ENCODE data around the gene ZNF638.

DNA sequence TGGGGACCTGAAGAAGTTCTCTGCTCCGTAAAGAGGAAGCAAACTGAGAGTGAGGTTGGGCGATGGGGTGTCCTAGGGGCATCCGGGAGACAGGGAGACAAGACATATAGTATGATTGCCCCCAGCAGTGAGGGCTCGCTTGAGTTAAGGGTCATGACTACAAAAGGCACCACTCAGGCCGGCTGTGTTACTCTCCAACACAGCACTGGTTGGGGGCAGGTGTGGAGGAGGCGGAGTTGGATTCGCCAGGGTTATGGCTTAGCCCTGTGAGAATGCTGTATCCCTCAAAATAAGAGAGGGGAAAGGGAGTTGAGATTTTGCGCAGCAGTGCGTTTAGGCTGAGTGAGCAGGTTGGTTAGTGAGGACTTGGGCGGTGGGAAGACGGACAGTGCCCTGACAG is 133.8 kb downstream of the ZNF638 start:
- TF ChIP-seq, protein P1, sequence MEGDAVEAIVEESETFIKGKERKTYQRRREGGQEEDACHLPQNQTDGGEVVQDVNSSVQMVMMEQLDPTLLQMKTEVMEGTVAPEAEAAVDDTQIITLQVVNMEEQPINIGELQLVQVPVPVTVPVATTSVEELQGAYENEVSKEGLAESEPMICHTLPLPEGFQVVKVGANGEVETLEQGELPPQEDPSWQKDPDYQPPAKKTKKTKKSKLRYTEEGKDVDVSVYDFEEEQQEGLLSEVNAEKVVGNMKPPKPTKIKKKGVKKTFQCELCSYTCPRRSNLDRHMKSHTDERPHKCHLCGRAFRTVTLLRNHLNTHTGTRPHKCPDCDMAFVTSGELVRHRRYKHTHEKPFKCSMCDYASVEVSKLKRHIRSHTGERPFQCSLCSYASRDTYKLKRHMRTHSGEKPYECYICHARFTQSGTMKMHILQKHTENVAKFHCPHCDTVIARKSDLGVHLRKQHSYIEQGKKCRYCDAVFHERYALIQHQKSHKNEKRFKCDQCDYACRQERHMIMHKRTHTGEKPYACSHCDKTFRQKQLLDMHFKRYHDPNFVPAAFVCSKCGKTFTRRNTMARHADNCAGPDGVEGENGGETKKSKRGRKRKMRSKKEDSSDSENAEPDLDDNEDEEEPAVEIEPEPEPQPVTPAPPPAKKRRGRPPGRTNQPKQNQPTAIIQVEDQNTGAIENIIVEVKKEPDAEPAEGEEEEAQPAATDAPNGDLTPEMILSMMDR (conservative IDR thresholded peaks at IDR 0.05 in 1 of 2, IDR thresholded peaks at IDR 0.05 in 1 of 2; ENCODE audit: extremely low read depth in 1 of 2, insufficient read depth in 1 of 2, low read depth in 1 of 2, low read length in 2 of 2), result no peak
- no peak for TF ChIP-seq EZH2 (IDR thresholded peaks at IDR 0.05; ENCODE audit: borderline replicate concordance, low read length)

Measured in mammary epithelial cell (primary cell).